Fibroblast of the aortic adventitia (primary cell): Measurements from ENCODE around the gene FOXP4. TPM values are rescaled to one million over a fixed set of nuclear protein-coding genes. Genes with fewer than 3 reads are reported as not detected.

Experiments used
- DNase-seq: peaks from one replicate; pipeline ENCODE4 v3.0.0-alpha.2; 2010; ENCODE audit warnings: low read depth
- H3K4me3 ChIP-seq: 2 replicates; pipeline ENCODE4 v1.5.1; 2011; ENCODE audit warnings: low read depth, mild to moderate bottlenecking, control low read depth, low read length, moderate library complexity
- total RNA-seq: library from RNA; depleted of rRNA; stranded (reverse); fragments of >200 nt; gene quantifications from 2 replicates; pipeline ENCODE4 v1.2.3, GENCODE V29; 2012; ENCODE audit warnings: low replicate concordance
- TF ChIP-seq, protein P1 (sequence below): IDR thresholded peaks from 2 replicates; pipeline ENCODE4 v1.5.1; 2011; ENCODE audit warnings: mild to moderate bottlenecking, low read length, control low read depth, inconsistent platforms; ENCODE audit not compliant: insufficient read depth

Gene FOXP4
- total RNA-seq, 1 donor: 2.9 TPM

DNA sequence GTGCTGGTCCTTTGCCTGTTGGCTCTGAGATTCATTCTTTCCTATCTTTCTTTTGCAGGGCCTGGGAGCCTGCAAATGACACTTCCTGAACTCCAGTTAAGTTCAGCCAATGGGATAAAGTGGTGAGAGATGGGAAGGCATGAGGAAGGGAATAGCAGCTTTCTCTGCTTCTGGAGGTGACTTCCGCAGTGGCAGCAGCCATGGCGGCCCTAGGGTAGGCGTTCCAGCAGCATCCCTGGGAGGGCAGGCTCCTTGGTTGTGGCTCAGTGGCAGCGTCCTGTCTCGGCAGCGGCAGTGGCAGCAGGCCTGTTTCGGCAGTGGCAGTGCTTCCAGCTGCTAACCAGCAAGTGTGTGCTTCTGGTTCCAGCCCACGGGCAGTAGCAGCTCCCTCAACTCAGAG, 84.8 kb downstream of the FOXP4 start:
- no peak overlapping the region for H3K4me3 ChIP-seq
- no peak for DNase-seq
- TF ChIP-seq, protein P1, sequence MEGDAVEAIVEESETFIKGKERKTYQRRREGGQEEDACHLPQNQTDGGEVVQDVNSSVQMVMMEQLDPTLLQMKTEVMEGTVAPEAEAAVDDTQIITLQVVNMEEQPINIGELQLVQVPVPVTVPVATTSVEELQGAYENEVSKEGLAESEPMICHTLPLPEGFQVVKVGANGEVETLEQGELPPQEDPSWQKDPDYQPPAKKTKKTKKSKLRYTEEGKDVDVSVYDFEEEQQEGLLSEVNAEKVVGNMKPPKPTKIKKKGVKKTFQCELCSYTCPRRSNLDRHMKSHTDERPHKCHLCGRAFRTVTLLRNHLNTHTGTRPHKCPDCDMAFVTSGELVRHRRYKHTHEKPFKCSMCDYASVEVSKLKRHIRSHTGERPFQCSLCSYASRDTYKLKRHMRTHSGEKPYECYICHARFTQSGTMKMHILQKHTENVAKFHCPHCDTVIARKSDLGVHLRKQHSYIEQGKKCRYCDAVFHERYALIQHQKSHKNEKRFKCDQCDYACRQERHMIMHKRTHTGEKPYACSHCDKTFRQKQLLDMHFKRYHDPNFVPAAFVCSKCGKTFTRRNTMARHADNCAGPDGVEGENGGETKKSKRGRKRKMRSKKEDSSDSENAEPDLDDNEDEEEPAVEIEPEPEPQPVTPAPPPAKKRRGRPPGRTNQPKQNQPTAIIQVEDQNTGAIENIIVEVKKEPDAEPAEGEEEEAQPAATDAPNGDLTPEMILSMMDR: no peak

DNA sequence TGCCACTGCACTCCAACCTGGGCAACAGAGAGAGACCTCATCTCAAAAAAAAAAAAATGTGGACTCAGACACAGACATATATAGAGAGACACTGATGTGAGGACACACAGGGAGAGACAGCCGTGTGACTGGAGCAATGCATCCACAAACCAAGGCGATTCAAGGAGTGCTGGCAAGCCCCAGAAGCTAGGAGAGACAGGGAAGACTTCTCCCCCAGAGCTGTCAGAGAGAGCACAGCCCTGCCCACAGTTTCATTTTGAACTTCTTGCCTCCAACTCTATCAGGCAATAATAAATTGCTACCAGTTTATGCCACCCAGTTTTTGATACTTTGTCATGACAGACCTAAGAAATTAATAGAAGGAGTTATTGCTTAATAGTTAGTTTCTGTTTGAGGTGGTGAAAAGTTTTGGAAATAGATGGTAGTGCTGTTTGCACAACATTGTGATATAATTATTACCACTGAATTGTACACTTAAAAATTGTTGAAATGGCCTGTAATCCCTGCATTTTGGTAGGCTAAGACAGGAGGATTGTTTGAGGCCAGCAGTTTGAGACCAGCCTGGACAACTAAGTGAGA, 87.0 kb downstream of the FOXP4 start:
- no peak for DNase-seq
- TF ChIP-seq, protein P1: no peak
- no peak overlapping the region for H3K4me3 ChIP-seq

DNA sequence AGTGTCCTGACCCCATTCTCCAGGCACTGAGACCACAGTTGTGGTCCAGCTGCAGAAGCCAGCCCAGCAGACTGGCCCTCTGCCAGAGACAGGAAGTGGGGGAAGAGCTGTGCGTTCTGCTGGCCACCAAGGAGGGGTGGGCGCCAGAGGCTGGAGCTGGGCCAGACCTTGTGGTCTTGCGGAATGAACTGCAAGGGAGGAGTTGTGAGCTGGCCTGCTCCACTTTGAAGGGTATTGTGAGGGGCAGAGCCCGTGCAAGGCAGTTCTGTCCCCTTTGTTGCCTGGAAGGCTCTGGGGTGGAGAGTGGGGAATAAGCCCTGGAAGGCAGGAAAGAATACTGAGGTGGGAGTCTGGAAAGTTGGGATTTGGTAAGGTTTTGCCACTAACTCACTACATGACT, 88.5 kb downstream of the FOXP4 start:
- DNase-seq: no peak
- H3K4me3 ChIP-seq: no peak overlapping the region
- TF ChIP-seq, protein P1: no peak

DNA sequence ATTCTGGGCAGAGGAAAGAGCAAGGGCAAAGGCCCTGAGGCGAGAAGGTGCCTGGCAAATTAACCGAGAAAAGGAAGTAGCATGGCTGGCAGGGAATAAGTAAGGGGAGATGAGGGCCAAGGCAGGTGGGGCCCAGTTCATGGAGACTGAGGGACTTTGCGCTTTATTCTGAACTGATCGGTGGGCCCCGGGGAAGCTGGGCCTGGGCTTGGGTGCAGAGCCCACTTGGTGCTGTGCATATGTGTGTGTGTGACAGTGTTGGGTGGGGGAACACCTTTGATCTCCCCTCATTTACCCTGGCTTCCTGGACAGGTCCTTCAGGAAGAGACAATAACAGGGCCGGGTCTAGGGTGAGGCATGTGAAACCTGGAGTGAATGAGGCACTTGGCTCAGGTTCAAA, 89.2 kb downstream of the FOXP4 start:
- TF ChIP-seq, protein P1: no peak
- no peak for DNase-seq
- no peak overlapping the region for H3K4me3 ChIP-seq

DNA sequence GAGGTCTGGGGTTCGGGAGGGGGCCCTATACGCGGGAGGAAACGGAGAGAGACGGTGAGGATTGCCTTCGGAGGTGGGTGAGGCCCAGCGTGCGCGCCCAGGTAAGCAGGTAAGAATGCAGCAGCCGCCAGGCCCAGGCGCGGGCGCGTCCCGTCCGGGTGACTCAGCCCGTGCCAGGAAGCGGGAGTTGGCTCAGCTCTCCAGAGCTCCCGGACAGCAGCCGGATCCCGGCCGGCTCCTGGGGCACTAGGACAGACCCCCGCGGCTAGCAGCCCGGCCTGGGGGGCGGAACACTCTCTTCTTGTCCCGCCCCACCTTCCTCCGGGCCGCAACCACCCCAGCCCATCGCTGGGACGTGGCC, 90.6 kb downstream of the FOXP4 start:
- no peak for DNase-seq
- TF ChIP-seq, protein P1: no peak

DNA sequence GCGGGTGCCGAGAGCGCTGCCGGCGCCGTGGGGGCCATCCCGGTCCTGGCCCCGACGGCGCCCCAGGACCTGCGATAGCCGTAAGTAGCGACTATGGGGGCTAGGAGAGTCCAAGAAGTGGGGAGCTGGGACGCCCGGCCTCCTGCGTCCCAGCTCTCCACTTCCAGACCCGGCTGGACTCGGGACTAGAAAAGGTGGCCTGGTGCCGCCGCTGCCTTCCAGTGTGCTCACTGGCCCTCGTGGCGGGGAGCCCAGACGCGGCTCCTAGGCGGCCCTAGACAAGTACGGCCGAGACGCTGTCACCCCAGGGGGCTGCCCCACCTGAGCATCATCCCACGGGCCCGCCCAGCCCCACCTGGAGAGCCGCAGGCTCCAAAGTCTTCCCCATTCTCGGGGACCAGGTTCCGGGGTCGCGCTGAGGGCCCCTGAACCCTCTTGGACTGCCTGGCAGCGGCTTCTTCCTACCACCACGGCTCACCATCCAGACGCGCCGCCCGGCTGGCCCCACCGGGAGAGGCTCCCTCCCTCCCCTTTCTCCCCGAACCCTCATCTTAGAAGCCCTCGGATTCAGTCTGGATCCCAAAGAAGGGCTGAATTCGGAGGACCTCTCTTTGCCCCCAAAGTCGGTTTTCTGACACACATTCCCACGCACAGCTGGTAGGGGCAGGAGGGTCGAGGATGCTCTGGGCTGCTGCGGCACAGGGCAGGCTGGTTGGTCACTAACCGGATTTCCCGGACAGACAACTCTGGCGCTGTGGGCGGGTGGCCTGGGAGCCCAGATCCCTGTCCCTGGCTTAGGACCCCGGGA, 91.2 kb downstream of the FOXP4 start:
- H3K4me3 ChIP-seq: no peak overlapping the region
- TF ChIP-seq, protein P1: no peak
- DNase-seq: no peak

More for the DNA sequence above, 90.6 kb downstream of the FOXP4 start:
- no peak overlapping the region for H3K4me3 ChIP-seq
